Activated CD4-positive, alpha-beta T cell treated with anti-CD3 and anti-CD28 coated beads, Interleukin-2, amount 50 U/mL, for 4 hours (primary cell): ENCODE results near the gene TUBA4B.

Experiments used
- DNase-seq, 2 experiments: peaks; one replicate each; pipeline ENCODE4 v3.0.0-alpha.2; 2020

TUBA4B gene

DNA sequence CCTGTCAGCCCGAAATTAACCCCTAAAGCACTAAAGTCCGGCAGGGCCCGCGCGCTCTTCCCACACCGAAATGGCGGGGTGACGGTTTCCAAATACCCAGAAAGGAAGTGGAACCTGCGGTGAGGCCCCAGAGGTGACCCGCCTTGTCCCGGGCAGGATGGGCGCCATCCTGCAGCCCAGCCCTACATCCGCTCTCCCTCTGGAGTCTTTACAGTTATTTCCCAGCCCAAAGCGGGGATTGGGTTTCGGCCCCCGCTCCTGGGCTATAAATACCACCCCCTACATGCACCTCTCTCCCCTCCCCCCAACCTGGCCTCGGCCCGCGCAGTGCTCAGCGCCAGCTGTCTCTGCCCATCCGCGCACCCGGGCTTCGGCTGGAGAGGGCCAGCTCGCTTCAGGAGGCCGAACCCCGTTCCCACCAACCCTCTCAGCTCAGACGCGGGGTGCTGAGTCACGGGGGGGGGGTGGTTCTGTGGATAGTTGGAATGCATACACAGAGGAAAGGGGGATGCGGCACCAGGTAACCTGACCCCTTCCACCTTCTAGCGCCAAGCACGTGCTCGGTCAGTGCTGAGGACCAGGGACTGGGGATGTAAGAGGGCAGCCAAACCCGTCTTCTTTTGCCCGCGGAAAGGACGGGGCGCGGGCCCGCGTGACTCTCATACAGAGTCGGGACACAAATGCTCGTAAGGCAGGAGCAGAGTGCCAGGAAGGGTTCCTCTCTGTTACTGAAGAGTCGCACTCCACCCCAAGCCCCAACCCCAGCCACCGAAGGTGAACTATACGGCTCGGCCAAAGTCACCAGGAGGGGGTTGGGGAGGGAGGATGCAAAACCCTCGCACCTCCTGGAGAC, at the start of gene TUBA4B:
TSS of gene TUBA4B (plus strand) at position 344 of the 853 bp plus-strand sequence. CDS start at position 509, 165 bp downstream.
- peak; percentile 39 to 42 for DNase-seq

- no peak for DNase-seq
Measured at GRCh38 chr2:219204425-219205164, 48.4 kb upstream of the TUBA4B start.

DNA sequence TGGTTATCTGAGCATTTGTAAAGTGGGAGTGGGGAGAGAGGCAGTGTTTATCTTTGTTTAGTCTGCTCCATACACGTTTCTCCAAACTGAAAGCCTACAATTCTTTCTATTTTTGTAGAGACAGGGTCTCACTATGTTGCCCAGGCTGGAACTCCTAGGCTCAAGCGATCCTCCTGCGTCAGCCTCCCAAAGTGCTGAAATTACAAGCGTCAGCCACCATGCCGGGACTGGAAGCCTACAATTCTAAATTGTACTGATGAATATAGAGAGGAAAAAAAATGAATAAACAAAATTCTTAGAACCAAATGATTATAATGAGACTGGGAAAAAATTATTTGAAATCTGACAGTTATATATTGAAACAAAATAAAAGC, 47.9 kb upstream of the TUBA4B start:
- no peak for DNase-seq

- DNase-seq, result no peak
Measured at GRCh38 chr2:219205981-219206327, 47.1 kb upstream of the TUBA4B start.

- DNase-seq, result peak; percentile 89 to 91
Measured at GRCh38 chr2:219206328-219207133, 46.5 kb upstream of the TUBA4B start, which contains the start of gene ZFAND2B. ZFAND2B (plus strand) TSS chr2:219206782; CDS start chr2:219206988, 206 bp downstream.

DNA sequence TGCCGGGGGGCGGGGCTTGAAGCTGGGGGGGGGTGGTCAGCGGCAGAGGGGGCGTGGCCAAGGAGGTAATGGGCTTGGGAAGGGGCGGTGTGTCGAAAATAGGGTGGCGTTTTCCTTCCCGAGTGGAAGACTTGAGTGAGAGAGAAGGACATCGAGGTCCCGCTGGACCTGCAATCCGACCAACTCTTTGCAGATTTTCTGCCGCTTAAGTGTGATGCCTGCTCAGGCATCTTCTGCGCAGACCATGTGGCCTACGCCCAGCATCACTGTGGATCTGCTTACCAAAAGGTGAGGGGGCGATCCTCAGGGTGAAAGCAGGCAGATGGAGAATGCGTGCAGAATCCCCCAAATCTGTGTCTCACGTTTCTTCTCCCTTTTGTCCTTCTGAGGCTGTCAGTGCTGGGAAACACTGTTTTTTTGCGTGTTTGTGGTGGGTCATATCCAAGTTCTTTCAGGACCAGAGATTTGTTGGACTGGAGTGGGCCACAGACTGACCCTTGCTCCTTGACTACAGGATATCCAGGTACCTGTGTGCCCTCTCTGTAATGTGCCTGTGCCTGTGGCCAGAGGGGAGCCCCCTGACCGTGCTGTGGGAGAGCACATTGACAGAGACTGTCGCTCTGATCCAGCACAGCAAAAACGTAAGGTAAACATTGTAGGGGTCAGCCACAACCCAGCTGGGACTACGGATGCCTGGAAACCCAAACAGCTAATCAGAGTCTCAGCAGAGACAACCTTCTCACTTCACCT, 45.7 kb upstream of the TUBA4B start:
- DNase-seq, result no peak

GRCh38 chr2:219207884-219208740, 44.9 kb upstream of the TUBA4B start:
- no peak for DNase-seq

- no peak for DNase-seq
Measured at GRCh38 chr2:219209236-219210195, 43.5 kb upstream of the TUBA4B start.

DNA sequence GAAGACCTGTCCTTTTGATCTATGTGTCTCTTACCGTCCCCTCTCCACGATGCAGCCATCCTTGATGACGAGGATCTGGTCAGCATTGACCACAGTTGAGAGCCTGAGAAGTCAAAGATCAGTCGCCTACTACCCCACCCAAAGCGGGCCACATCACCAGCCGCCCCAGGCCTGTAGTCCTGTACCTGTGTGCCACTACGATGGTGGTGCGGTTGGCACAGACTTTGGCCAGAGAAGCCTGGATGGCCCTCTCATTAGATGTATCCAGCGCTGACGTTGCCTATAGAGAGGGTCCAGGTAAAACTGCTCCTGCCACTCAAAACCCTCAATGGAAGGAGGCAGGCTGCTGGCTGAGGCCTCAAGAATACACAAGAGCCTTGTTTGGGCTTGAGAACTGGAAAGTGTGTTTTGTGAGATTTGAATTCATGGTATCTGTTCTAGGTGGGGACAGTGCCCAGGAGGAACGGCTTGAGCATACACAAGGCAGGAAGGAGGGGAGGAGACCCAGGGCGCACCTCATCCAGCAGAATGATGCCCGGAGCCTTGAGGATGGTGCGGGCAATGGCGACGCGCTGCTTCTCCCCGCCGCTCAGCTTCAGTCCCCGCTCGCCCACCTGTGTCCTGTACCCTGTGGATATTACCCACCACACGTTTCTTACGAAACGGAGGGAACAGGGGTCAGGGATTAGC, 42.7 kb upstream of the TUBA4B start:
- DNase-seq, result no peak

GRCh38 chr2:219210886-219211362, 42.1 kb upstream of the TUBA4B start:
- DNase-seq, result no peak

- DNase-seq, result no peak
Measured at GRCh38 chr2:219213026-219213415, 40.0 kb upstream of the TUBA4B start.

DNA sequence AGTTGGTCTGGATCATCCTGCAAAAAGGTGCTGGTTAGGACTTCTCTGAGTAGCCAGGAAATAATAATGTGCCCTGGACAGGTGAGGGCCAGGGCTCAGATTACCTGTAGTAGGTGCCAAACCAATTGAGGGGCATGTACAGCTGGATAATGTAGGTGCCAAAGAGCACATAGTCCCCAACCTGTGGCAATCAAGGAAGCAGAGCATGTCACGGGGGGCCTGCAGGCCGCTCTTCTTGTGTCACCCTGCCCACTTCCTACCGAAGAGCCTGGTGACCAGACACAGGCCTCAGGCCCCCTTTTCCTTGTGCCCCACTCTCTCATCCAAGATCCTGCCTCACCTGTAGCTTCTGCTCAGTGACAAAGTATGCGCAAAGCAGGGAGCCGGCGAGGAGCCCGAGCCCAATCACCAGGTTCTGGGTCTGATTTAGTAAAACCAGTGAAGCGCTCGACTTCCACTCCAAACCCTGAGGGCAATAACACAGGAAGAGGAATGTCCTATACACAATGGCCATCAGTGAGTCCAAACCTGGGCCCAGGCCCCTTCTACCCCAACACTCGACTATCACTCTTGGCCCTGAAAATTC, 39.5 kb upstream of the TUBA4B start:
- DNase-seq, result no peak

- DNase-seq, result no peak
Measured at GRCh38 chr2:219214141-219214540, 38.9 kb upstream of the TUBA4B start.

DNA sequence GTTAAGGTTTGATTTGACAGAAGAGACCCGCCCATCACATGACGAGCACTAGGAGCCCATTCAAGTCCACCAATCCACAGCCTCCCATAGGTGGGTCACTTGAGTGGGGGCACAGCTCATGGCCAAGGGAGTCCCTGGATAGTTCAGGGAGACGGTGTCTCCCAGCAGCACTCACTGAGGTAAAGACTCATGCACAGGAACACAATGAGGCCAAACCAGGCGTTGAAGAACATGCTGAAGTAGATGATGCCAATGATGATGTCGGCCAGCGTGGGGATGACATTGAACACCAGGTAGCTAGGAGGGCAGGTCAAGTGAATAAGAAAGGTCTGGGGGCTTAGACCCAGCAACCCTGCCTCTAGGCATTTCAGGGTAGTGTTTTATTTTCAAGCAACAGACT, 38.3 kb upstream of the TUBA4B start:
- DNase-seq, result no peak

- no peak for DNase-seq
Measured at GRCh38 chr2:219215871-219216534, 37.0 kb upstream of the TUBA4B start.

DNA sequence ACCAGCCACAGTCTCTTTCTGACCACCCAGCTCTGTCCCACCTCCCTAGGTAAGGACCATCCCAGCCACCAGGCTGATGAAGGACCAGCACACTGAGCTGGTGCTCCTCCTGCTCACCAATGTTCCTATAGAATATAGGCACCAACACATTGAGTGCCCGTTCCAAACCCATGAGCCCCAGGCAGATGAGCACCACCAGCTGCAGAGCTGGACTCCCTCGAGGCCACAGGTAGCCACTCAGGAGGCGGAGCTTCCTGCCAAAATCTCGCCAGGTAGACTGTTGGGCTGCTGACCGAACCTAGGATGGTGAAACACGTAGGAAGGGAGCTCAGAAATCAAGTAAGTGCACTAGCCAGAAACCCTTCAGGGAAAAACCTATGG, 36.5 kb upstream of the TUBA4B start:
- DNase-seq, result no peak

- DNase-seq, result no peak
Measured at GRCh38 chr2:219218217-219218731, 34.8 kb upstream of the TUBA4B start.
